Progenitor cell of endocrine pancreas (in vitro differentiated cells): Measurements from ENCODE around the gene TMEM54. TPM values are rescaled to one million over a fixed set of nuclear protein-coding genes. Genes with fewer than 3 reads are reported as not detected.

Experiments used
- DNase-seq: peaks from one replicate; pipeline ENCODE4 v3.0.0; 2021; ENCODE audit warnings: low spot score; ENCODE audit not compliant: unreplicated experiment
- H3K27ac Mint-ChIP-seq: 2 replicates; pipeline ENCODE4 v1.8.0; 2021; ENCODE audit warnings: mild to moderate bottlenecking, moderate library complexity, mixed read lengths
- H3K27me3 Mint-ChIP-seq: 2 replicates; pipeline ENCODE4 v1.8.0; 2021; ENCODE audit warnings: mixed read lengths
- H3K36me3 Mint-ChIP-seq: 2 replicates; pipeline ENCODE4 v1.8.0; 2022; ENCODE audit warnings: mixed read lengths; ENCODE audit not compliant: insufficient read depth
- H3K4me1 Mint-ChIP-seq: 2 replicates; pipeline ENCODE4 v1.8.0; 2021; ENCODE audit warnings: low read depth, mixed read lengths
- H3K4me3 Mint-ChIP-seq: 2 replicates; pipeline ENCODE4 v1.8.0; 2021; ENCODE audit warnings: low read depth, mild to moderate bottlenecking, moderate library complexity, mixed read lengths
- H3K9me3 Mint-ChIP-seq: 2 replicates; pipeline ENCODE4 v1.8.0; 2021; ENCODE audit warnings: low read depth, mixed read lengths
- CTCF ChIP-seq: fragments of 200-600 bp; sonication (generic); IDR thresholded peaks from one replicate; pipeline ENCODE4 v1.5.0; 2021; ENCODE audit warnings: antibody characterized with exemption, mild to moderate bottlenecking; ENCODE audit not compliant: unreplicated experiment
- total RNA-seq: library from RNA; stranded (reverse); gene quantifications from 2 replicates; pipeline ENCODE4 v1.2.1, GENCODE V29; 2021

TMEM54 gene
- total RNA-seq, 1 donor from 2014 or later, result 27.0 TPM

- H3K4me3 Mint-ChIP-seq, result no peak overlapping the region
- no peak overlapping the region for H3K27ac Mint-ChIP-seq
- H3K36me3 Mint-ChIP-seq, result peaks cover 4% of the 10 kb centered on the region
- no peak for TF ChIP-seq CTCF
- peaks cover 43% of the 10 kb centered on the region for H3K27me3 Mint-ChIP-seq
- no peak for DNase-seq
- no peaks in the 10 kb centered on the region for H3K9me3 Mint-ChIP-seq
- peaks cover 12% of the 10 kb centered on the region for H3K4me1 Mint-ChIP-seq
Measured at GRCh38 chr1:32868085-32868484, 33.1 kb downstream of the TMEM54 start.

GRCh38 chr1:32867671-32868070 lies 33.5 kb downstream of the TMEM54 start:
- DNase-seq, result no peak
- peaks cover 41% of the 10 kb centered on the region for H3K27me3 Mint-ChIP-seq
- TF ChIP-seq CTCF, result no peak
- peaks cover 11% of the 10 kb centered on the region for H3K4me1 Mint-ChIP-seq
- H3K9me3 Mint-ChIP-seq, result no peaks in the 10 kb centered on the region
- H3K36me3 Mint-ChIP-seq, result peaks cover 7% of the 10 kb centered on the region
- no peak overlapping the region for H3K27ac Mint-ChIP-seq
- H3K4me3 Mint-ChIP-seq, result no peak overlapping the region

GRCh38 chr1:32867151-32867550 lies 34.0 kb downstream of the TMEM54 start:
- no peak for TF ChIP-seq CTCF
- peaks cover 11% of the 10 kb centered on the region for H3K4me1 Mint-ChIP-seq
- no peak for DNase-seq
- no peak overlapping the region for H3K27ac Mint-ChIP-seq
- H3K27me3 Mint-ChIP-seq, result peaks cover 39% of the 10 kb centered on the region
- H3K4me3 Mint-ChIP-seq, result no peak overlapping the region
- no peaks in the 10 kb centered on the region for H3K9me3 Mint-ChIP-seq
- H3K36me3 Mint-ChIP-seq, result peaks cover 10% of the 10 kb centered on the region

GRCh38 chr1:32865639-32866405 lies 35.4 kb downstream of the TMEM54 start:
- no peak for TF ChIP-seq CTCF
- H3K9me3 Mint-ChIP-seq, result no peaks in the 10 kb centered on the region
- peaks cover 13% of the 10 kb centered on the region for H3K36me3 Mint-ChIP-seq
- DNase-seq, result no peak
- H3K27me3 Mint-ChIP-seq, result peaks cover 27% of the 10 kb centered on the region
- peaks cover 8% of the 10 kb centered on the region for H3K4me1 Mint-ChIP-seq
- no peak overlapping the region for H3K27ac Mint-ChIP-seq
- no peak overlapping the region for H3K4me3 Mint-ChIP-seq

GRCh38 chr1:32864375-32865019 lies 36.7 kb downstream of the TMEM54 start:
- Mint-ChIP-seq H3K4me3 (no peak overlapping the region), H3K36me3 (peaks cover 13% of the 10 kb centered on the region), H3K27ac (no peak overlapping the region), H3K9me3 (no peaks in the 10 kb centered on the region), H3K4me1 (peaks cover 2% of the 10 kb centered on the region), H3K27me3 (peaks cover 19% of the 10 kb centered on the region)
- DNase-seq, result no peak
- TF ChIP-seq CTCF, result no peak
